HG03025 (cell line): ENCODE results near the gene ARCN1.

Experiments
- ATAC-seq: cut with Tn5 transposase; IDR thresholded peaks from one replicate; pipeline ENCODE4 v1.9.1; 2021; ENCODE audit warnings: mild to moderate bottlenecking, moderate library complexity; ENCODE audit not compliant: unreplicated experiment, low FRiP score

ARCN1 gene

DNA sequence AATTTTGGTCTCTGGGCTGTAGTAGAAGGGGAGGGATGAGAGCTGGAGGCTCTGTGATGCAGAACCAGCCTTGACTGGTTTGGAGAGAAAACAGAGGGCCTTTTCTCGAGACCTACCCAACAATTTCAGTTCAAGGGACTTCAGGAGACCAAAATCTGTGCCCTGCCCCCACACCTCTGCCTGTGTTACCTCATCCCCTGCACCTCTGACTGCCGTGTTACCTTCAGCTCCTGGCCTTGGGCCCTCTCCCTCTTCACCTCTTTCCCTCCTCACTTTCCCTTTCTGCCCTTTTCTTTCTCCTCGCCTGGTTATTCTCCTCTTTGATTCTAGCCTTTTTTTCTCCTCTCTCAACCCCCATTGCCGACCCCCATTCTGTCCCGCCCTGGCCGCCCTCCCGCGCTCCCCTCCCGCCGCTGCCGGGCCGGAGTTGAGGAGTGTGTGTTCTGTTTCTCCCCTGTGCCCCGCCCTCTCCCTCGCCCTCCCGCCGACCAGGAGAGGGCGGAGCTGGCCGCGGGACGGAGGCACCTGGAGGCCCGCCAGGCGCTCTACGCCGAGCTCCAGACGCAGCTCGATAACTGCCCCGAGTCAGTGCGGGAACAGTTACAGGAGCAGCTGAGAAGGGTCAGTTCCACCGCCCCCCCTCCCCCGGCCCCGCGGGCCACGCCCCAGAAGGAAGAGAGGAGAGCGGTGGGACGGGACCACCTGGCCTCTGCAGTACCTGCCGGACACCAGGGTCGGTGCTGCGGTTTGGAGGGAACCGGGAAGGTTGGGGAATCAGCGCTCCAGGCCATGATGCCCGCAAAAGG lies 62.4 kb downstream of the ARCN1 start:
- no peak for ATAC-seq

DNA sequence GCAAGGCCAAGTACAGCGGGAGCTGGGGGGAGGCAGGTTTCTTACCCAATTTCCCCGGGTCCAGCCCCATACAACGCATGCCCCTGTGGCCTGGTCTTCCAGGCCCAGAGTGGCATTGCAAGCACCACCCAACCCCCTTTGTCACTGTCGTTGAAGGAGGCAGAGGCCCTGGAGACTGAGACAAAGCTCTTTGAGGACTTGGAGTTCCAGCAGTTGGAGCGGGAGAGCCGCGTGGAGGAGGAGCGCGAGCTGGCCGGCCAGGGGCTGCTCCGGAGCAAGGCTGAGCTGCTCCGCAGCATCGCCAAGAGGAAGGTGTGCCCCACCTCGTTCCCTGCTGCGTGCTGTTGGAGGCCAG lies 63.0 kb downstream of the ARCN1 start:
- no peak for ATAC-seq

DNA sequence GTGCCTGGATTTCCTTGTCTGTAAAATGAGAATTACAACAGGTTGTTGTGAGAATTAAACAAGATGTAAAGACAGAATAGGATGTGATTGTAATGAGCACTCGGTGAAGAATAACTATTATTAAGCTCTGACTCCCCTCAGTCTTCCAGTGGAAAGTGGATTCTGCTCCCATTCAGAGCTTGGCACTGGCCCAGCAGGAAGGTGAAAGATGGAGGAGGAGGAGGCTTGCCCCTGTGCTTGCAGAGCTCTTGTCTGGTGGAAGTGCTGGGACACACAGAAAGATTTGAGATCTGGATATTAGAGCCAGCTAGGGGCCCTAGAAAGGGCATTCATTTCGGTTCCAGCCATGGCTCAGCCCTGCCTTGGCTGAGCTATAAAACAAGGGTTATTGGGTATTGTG lies 63.4 kb downstream of the ARCN1 start:
- ATAC-seq: no peak

DNA sequence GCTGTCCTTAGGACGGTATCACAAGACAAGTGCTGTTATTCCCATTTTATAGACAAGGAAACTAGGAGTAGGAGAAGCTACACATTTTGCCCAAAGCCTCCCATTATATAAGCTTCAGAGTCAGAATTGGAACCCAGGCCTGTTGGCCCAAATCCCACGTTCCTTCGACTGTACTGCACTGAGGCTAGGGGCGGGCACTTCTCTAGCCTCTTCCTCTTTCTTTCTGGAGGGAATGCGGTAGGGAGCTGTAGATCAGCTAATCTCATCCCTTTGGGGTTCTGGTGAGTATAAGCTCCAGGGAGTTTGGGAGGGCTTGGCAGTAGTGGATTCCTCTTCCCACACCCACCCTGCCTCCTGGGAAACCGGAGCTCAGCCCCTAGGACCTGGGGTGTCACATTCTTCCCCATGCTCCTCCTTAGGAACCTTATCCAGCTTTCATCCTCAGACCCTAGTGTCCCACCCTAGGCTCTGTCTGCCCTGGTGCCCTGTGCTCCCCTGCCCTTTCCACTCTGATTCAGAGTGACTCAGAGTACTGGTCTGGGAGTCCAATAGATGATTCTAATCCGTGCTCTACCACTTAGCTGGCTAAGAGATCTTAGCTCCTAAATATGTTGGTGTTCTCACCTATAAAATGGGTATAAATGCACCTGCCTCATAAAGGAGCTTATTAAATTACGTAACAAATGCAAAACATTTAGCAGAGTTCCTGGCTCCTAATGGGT lies 64.5 kb downstream of the ARCN1 start:
- no peak for ATAC-seq

DNA sequence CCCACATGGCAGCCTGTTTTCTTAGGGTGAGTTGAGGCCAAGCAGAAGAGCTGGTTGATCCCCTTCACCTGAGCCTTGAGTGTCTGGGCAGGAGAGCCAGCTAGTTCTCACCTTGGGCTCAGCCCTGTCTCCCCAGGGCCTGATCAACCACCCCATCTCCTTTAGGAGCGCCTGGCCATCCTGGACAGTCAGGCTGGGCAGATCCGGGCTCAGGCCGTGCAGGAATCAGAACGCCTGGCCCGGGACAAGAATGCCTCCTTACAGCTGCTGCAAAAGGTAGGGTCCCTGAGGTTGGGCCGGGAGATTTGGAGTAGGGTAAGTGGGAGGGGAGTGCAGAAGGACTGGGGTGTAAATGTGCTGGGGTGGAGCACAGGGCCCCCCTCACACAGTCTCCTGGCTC lies 66.5 kb downstream of the ARCN1 start:
- ATAC-seq: no peak

GRCh38 chr11:118639899-118640298 lies 67.7 kb downstream of the ARCN1 start:
- ATAC-seq: no peak

- ATAC-seq: no peak
These were observed 68.3 kb downstream of the ARCN1 start for GRCh38 chr11:118640332-118641154.

- no peak for ATAC-seq
These were observed 69.3 kb downstream of the ARCN1 start for GRCh38 chr11:118641397-118642019.

DNA sequence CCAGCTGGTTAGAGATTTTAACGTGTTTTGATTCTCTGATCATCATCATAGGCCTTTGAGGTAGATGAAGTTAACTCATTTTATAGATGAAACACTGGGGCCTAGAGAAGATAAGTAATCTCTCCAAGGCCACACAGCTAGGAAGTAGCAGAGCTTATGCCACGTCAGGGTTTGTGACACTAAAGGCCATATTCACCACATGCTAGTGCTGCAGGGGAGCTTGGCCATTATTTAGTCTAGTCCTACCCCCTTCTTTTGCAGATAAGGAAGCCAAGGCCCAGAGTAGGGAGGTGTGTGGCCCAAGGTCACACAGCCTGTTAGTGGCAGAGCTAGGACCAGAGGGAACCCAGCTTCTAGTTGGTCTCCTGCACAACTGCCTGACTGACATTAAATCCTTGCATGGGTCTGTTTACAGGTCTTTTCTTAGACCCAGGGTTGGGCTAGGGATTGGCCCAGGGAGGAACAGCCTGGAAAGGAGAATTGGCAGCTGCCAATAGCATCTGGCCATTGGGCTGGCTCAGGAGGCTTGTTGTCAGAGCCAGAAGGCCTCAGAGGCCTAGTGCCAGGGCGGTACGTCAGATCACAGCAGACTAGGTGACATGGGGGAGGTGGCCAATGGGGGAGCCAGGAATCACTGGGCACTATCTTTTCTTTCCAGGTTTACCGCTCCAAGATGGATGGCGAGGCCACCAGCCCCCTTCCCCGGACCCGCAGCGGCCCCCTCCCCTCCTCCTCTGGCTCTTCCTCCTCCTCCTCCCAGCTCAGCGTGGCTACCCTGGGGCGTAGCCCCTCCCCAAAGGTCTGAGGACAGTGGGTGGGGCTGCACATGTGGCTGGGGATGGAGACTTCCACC lies 71.2 kb downstream of the ARCN1 start:
- ATAC-seq: no peak

DNA sequence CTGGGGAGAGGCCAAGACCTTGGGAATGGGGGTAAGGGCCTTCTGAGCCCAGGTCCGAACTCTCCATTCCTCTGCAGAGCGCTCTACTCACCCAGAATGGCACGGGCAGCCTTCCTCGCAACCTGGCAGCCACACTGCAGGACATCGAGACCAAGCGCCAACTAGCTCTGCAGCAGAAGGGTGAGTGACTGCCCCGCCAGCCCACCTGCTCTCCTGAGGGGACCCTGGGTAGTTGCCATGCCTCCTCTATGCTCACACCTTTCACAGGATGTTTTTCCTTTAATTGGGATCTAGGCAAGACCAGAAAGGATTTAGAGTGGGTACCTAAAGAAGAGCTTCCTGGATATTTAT lies 71.8 kb downstream of the ARCN1 start:
- no peak for ATAC-seq

- ATAC-seq: no peak
These were observed 72.3 kb downstream of the ARCN1 start for GRCh38 chr11:118644496-118644895.

DNA sequence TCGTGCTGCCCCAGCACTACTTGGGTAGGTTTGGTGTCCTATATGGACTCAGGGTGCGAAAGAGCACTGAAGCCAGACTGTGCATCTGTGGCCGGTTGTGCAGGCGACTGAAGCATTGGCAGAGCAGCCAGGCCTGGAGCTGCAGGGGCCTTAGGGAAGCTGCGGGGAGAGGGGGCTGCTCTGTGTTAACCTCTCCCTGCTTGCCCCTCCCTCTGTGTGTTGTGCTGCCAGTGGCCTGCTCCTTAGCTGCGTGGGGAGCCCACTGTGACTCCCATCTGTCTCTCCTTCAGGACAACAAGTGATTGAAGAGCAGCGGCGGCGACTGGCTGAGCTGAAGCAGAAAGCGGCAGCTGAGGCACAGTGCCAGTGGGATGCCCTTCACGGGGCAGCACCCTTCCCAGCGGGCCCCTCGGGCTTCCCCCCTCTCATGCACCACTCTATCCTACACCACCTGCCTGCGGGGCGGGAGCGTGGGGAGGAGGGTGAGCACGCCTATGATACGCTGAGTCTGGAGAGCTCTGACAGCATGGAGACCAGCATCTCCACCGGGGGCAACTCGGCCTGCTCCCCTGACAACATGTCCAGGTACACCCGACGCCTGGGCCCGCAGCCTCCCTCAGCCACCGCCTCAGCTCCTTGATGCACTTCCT lies 73.0 kb downstream of the ARCN1 start:
- ATAC-seq: no peak

- no peak for ATAC-seq
These were observed 74.2 kb downstream of the ARCN1 start for GRCh38 chr11:118646393-118646792.

- no peak for ATAC-seq
These were observed 76.1 kb downstream of the ARCN1 start for GRCh38 chr11:118648291-118648690.

DNA sequence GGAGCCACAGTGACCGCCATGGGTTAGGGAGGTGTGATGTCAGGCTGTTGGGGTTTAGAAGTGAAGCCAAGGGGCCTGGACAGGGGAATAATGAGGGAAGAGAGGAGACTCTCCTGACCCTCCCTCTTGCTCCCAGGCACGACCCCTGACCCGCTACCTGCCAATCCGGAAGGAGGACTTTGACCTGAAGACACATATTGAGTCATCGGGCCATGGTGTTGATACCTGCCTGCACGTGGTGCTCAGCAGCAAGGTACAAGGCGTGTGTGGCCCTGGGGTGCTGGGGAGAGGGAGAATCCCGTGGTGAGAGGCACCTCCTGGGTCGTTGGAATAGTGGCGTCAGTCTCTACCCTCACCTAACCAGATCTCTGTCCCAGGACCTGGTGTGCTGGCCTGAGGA lies 77.7 kb downstream of the ARCN1 start:
- ATAC-seq: no peak

DNA sequence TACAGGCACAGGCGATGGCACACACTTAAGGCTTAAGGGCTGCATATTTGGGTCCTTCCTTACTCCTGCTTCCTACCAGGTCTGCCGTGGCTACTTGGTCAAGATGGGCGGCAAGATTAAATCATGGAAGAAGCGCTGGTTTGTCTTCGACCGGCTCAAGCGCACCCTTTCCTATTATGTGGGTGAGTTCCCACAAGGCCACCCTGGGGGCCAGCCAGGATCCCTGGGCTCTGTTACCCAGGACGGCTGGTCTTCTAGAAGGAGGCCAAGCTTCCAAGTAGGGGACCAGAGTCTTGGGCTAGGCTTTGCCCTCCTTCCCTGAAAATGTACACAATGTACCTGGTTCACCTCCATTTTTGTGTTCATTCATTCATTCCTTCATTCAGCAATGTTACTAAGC lies 78.2 kb downstream of the ARCN1 start:
- no peak for ATAC-seq

DNA sequence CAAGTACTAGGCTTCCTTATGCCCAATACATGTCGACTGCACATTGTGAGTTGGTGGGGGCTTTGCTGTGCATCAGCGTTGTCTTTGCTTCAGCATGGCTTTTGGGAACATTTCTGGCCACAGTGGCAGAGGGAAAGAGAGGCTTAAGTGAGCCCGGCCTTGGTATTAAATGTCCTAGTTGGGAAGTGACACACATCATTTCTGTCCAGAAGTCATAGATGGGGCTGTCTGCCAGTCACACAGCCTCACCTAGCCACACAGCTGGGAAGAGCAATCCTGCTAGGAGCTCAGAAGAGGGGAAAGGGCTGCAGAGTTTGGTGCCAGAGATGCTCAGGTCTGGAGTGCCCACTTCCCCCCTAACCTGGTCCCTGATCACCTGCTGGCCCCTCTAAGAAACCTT lies 79.6 kb downstream of the ARCN1 start:
- ATAC-seq: no peak
